Karpas-422 (cell line): Measurements from ENCODE around the gene UTP15. TPM values are rescaled to one million over a fixed set of nuclear protein-coding genes. Genes with fewer than 3 reads are reported as not detected.

Experiments used
- DNase-seq: peaks from one replicate; pipeline ENCODE4 v3.0.0-alpha.2; 2015
- H2AFZ ChIP-seq: fragments of 200-600 bp; sonication (generic); 2 replicates; pipeline ENCODE4 v1.6.1; 2014; ENCODE audit warnings: antibody characterized with exemption, low read length, mixed read lengths
- H3K27ac ChIP-seq: fragments of 200-600 bp; sonication (generic); 2 replicates; pipeline ENCODE4 v1.5.1; 2014; ENCODE audit warnings: mild to moderate bottlenecking, low read length, moderate library complexity
- H3K27me3 ChIP-seq: fragments of 200-600 bp; sonication (generic); 2 replicates; pipeline ENCODE4 v1.6.1; 2014; ENCODE audit warnings: low read length, mixed read lengths
- H3K36me3 ChIP-seq: fragments of 200-600 bp; sonication (generic); 2 replicates; pipeline ENCODE4 v1.6.1; 2014; ENCODE audit warnings: low read length, mixed read lengths; ENCODE audit not compliant: insufficient read depth
- H3K4me1 ChIP-seq: fragments of 200-600 bp; sonication (generic); 2 replicates; pipeline ENCODE4 v1.6.1; 2014; ENCODE audit warnings: mild to moderate bottlenecking, low read length, mixed read lengths
- H3K4me2 ChIP-seq: fragments of 200-600 bp; sonication (generic); 2 replicates; pipeline ENCODE4 v1.6.1; 2014; ENCODE audit warnings: low read length, low read depth, mild to moderate bottlenecking; ENCODE audit not compliant: poor library complexity, severe bottlenecking
- H3K4me3 ChIP-seq: fragments of 200-600 bp; sonication (generic); 2 replicates; pipeline ENCODE4 v1.5.1; 2014; ENCODE audit warnings: mild to moderate bottlenecking, antibody characterized with exemption, low read length, mixed read lengths
- H3K79me2 ChIP-seq: fragments of 200-600 bp; sonication (generic); 2 replicates; pipeline ENCODE4 v1.6.1; 2014; ENCODE audit warnings: mild to moderate bottlenecking, low read length, mixed read lengths
- H3K9ac ChIP-seq: fragments of 200-600 bp; sonication (generic); 2 replicates; pipeline ENCODE4 v1.6.0; 2014; ENCODE audit warnings: low read length
- H3K9me2 ChIP-seq: fragments of 200-600 bp; sonication (generic), shearing (Covaris generic); replicated peaks from 2 replicates; pipeline ENCODE4 v1.6.0; 2014; ENCODE audit warnings: mild to moderate bottlenecking, low read length, moderate library complexity; ENCODE audit not compliant: insufficient read depth
- H3K9me3 ChIP-seq: fragments of 300-700, 200-600 bp; sonication (generic); 2 replicates; pipeline ENCODE4 v1.6.1; 2014; ENCODE audit warnings: low read length, mixed read lengths
- H4K20me1 ChIP-seq: fragments of 200-600 bp; sonication (generic); 2 replicates; pipeline ENCODE4 v1.6.1; 2014; ENCODE audit warnings: mild to moderate bottlenecking, antibody characterized with exemption, low read length, low read depth; ENCODE audit not compliant: insufficient read depth
- total RNA-seq: library from RNA; depleted of rRNA; stranded (reverse); fragments of >200 nt; shearing (Covaris generic); gene quantifications from 2 replicates; pipeline ENCODE4 v1.2.3, GENCODE V29; 2014; ENCODE audit warnings: low replicate concordance

Gene UTP15
- total RNA-seq, 1 experiment from 2014 or later = 42.9 TPM

GRCh38 chr5:73550016-73550415, 15.5 kb upstream of the UTP15 start:
- Histone ChIP-seq H3K9ac (no peak overlapping the region), H3K36me3 (peaks cover 12% of the 10 kb centered on the region), H3K4me1 (no peaks in the 10 kb centered on the region), H3K9me3 (no peaks in the 10 kb centered on the region), H3K79me2 (no peaks in the 10 kb centered on the region), H3K4me3 (no peak overlapping the region), H2AFZ (no peak overlapping the region), H4K20me1 (no peaks in the 10 kb centered on the region), H3K27me3 (no peaks in the 10 kb centered on the region), H3K27ac (no peak overlapping the region), H3K9me2 (no peaks in the 10 kb centered on the region), H3K4me2 (no peak overlapping the region)
- no peak for DNase-seq

DNA sequence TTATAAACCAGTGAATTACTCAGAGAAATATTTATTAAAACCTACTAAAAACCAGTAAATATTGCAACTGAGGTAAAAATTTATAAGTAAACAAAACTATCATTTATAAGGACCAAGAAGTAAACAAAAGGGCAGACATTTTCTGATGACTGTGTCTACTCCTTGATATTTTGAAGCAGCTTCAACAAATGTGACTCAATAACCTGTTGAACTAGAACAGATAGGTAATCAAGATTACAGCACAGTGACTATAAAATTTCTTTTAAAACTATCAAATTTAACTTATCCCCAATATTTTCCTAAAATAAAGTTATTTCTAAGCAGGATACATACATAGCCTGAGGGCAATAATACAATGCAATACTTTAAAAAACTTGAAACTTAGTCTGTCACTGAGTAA, 12.9 kb upstream of the UTP15 start:
- Histone ChIP-seq H3K9ac (no peak overlapping the region), H3K4me1 (no peaks in the 10 kb centered on the region), H3K4me2 (no peak overlapping the region), H3K27me3 (no peaks in the 10 kb centered on the region), H3K4me3 (no peak overlapping the region), H4K20me1 (no peaks in the 10 kb centered on the region), H3K27ac (no peak overlapping the region), H3K9me3 (no peaks in the 10 kb centered on the region), H2AFZ (no peak overlapping the region), H3K79me2 (no peaks in the 10 kb centered on the region), H3K36me3 (peaks cover 20% of the 10 kb centered on the region), H3K9me2 (no peaks in the 10 kb centered on the region)
- DNase-seq = no peak

DNA sequence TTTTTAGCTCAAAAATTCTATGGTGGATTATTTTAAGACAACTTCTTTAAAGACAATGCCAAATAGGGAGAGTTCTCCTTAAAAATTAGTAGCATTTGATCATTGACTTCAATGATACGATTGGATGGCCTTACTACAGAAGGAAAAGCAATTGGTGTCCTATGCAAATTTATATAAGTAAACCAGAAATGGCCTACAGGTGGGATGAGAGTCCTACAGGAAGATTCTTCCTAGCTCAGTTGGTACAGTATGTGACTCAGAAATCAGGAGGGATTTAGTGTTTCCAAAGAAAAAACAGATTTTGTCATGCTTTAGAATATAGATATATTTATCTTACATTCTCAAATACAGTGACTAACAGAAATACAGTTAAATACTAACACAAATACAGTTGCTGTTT, 6.6 kb upstream of the UTP15 start:
- H3K27me3 ChIP-seq = no peaks in the 10 kb centered on the region
- no peaks in the 10 kb centered on the region for H3K9me2 ChIP-seq
- H3K27ac ChIP-seq = no peak overlapping the region
- H4K20me1 ChIP-seq = no peaks in the 10 kb centered on the region
- H3K4me3 ChIP-seq = no peak overlapping the region
- no peaks in the 10 kb centered on the region for H3K9me3 ChIP-seq
- DNase-seq = no peak
- no peak overlapping the region for H3K9ac ChIP-seq
- H3K36me3 ChIP-seq = peaks cover 24% of the 10 kb centered on the region
- peaks cover 8% of the 10 kb centered on the region for H3K4me1 ChIP-seq
- H2AFZ ChIP-seq = no peak overlapping the region
- no peak overlapping the region for H3K4me2 ChIP-seq
- peaks cover 16% of the 10 kb centered on the region for H3K79me2 ChIP-seq

- no peaks in the 10 kb centered on the region for H3K27me3 ChIP-seq
- no peaks in the 10 kb centered on the region for H4K20me1 ChIP-seq
- peaks cover 63% of the 10 kb centered on the region for H3K79me2 ChIP-seq
- no peaks in the 10 kb centered on the region for H3K9me3 ChIP-seq
- H3K9ac ChIP-seq = peak overlapping the region; percentile 92
- H3K4me1 ChIP-seq = peaks cover 29% of the 10 kb centered on the region
- no peaks in the 10 kb centered on the region for H3K9me2 ChIP-seq
- H3K27ac ChIP-seq = no peak overlapping the region; the same call in 1 of the 2 replicates
- H2AFZ ChIP-seq = no peak overlapping the region
- H3K36me3 ChIP-seq = peaks cover 23% of the 10 kb centered on the region
- H3K4me3 ChIP-seq = peak overlapping the region; percentile 95
- DNase-seq = no peak
- H3K4me2 ChIP-seq = peak overlapping the region; percentile 96
Observed at GRCh38 chr5:73564018-73564417, 1.5 kb upstream of the UTP15 start.

GRCh38 chr5:73564675-73565074, 868 bp upstream of the UTP15 start:
- H3K9me3 ChIP-seq = no peaks in the 10 kb centered on the region
- peak; percentile 59 for DNase-seq
- peaks cover 29% of the 10 kb centered on the region for H3K4me1 ChIP-seq
- peaks cover 70% of the 10 kb centered on the region for H3K79me2 ChIP-seq
- peak overlapping the region; percentile 92 for H3K9ac ChIP-seq
- H3K36me3 ChIP-seq = peaks cover 29% of the 10 kb centered on the region
- peak overlapping the region; percentile 66 for H3K27ac ChIP-seq
- H3K27me3 ChIP-seq = no peaks in the 10 kb centered on the region
- H3K4me2 ChIP-seq = peak overlapping the region; percentile 96
- H4K20me1 ChIP-seq = no peaks in the 10 kb centered on the region
- H2AFZ ChIP-seq = peak overlapping the region; percentile 80; the same call in 1 of the 2 replicates
- no peaks in the 10 kb centered on the region for H3K9me2 ChIP-seq
- H3K4me3 ChIP-seq = peak overlapping the region; percentile 95

GRCh38 chr5:73565969-73566547, 515 bp downstream of the UTP15 start:
- peak; percentile 50 for DNase-seq
- H3K4me3 ChIP-seq = peak overlapping the region; percentile 95
- no peaks in the 10 kb centered on the region for H4K20me1 ChIP-seq
- peak overlapping the region; percentile 96 for H3K4me2 ChIP-seq
- peaks cover 84% of the 10 kb centered on the region for H3K79me2 ChIP-seq
- H3K36me3 ChIP-seq = peaks cover 36% of the 10 kb centered on the region
- H3K27me3 ChIP-seq = no peaks in the 10 kb centered on the region
- H3K27ac ChIP-seq = no peak overlapping the region
- no peaks in the 10 kb centered on the region for H3K9me2 ChIP-seq
- peaks cover 29% of the 10 kb centered on the region for H3K4me1 ChIP-seq
- peak overlapping the region; percentile 92 for H3K9ac ChIP-seq
- H3K9me3 ChIP-seq = no peaks in the 10 kb centered on the region
- 0 out of 2 replicates have a peak overlapping the region, but pooled peaks have one; percentile 39 for H2AFZ ChIP-seq

DNA sequence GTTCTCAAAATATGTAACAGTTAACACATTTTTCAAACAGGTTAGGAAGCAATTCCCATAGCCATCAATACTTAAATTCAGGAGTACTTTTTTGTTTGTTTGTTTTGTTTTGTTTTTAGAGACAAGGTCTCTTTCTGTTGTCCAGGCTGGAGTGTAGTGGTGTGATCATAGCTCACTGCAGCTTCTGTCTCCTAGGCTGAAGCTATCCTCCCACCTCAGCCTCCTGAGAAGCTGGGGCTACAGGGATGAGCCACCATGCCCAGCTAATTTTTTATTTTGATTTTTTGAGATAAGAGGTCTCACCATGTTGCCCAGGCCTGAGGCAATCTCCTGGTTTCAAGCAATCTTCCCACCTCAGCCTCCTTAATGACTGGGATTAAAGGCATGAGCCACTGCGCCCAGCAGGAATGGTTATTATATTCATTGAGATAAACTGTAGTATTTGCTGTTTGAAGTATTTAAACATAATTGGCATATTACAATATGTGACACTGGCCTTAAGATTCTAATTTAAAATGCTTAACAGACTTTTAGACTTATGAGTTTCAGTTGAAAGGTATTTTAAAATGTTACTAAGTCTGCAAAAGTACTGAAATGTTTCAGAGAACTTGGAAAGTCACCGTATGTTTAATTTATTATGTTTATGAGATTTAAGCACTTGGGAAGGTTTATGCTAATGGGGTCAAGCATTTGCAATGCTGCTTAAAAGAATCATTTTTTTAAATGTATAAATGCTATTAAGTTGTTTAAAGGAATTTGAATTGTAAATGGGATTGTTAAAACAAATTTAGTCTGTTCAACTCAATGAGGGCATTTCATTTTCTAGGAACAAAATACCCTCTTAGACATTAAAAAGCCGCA, 17.0 kb downstream of the UTP15 start:
- H3K4me2 ChIP-seq = no peak overlapping the region
- H3K9me2 ChIP-seq = no peaks in the 10 kb centered on the region
- H3K27ac ChIP-seq = no peak overlapping the region
- H4K20me1 ChIP-seq = peaks cover 9% of the 10 kb centered on the region; the same call in 1 of the 2 replicates
- no peaks in the 10 kb centered on the region for H3K4me1 ChIP-seq
- peaks cover 4% of the 10 kb centered on the region; the same call in 1 of the 2 replicates for H3K79me2 ChIP-seq
- H3K27me3 ChIP-seq = no peaks in the 10 kb centered on the region
- H3K9me3 ChIP-seq = no peaks in the 10 kb centered on the region
- H3K36me3 ChIP-seq = peaks cover 41% of the 10 kb centered on the region
- DNase-seq = no peak
- no peak overlapping the region for H3K4me3 ChIP-seq
- H3K9ac ChIP-seq = no peak overlapping the region
- no peak overlapping the region for H2AFZ ChIP-seq

GRCh38 chr5:73587923-73588322, 22.4 kb downstream of the UTP15 start:
- H2AFZ ChIP-seq = no peak overlapping the region
- H3K9ac ChIP-seq = no peak overlapping the region
- no peak overlapping the region for H3K4me2 ChIP-seq
- no peak overlapping the region for H3K4me3 ChIP-seq
- H3K27ac ChIP-seq = no peak overlapping the region
- H3K36me3 ChIP-seq = peaks cover 3% of the 10 kb centered on the region; the same call in 1 of the 2 replicates
- H4K20me1 ChIP-seq = peaks cover 5% of the 10 kb centered on the region; the same call in 1 of the 2 replicates
- H3K4me1 ChIP-seq = no peaks in the 10 kb centered on the region
- H3K79me2 ChIP-seq = no peaks in the 10 kb centered on the region
- DNase-seq = no peak
- no peaks in the 10 kb centered on the region for H3K27me3 ChIP-seq
- H3K9me3 ChIP-seq = no peaks in the 10 kb centered on the region
- no peaks in the 10 kb centered on the region for H3K9me2 ChIP-seq
